Activated naive CD4-positive, alpha-beta T cell treated with anti-CD3 and anti-CD28 coated beads, Interleukin-2, amount 50 U/mL, for 72 hours (primary cell): ENCODE results near the gene WDR18. TPM values are rescaled to one million over a fixed set of nuclear protein-coding genes. Genes with fewer than 3 reads are reported as not detected.

Experiments
- ATAC-seq, 2 donors: fragments of 150-1000 bp; cut with Tn5 transposase; 2 replicates each; pipeline ENCODE4 v1.10.0; 2021; ENCODE audit warnings: mild to moderate bottlenecking in 2 of 2, moderate library complexity in 2 of 2
- DNase-seq, 2 donors: peaks; one replicate each; pipeline ENCODE4 v3.0.0; 2021 to 2022; ENCODE audit warnings: low spot score in 2 of 2
- H3K27ac Mint-ChIP-seq, 2 donors: one replicate each; pipeline ENCODE4 v1.8.0; 2022; ENCODE audit warnings: mild to moderate bottlenecking in 2 of 2, mixed read lengths in 2 of 2
- H3K36me3 Mint-ChIP-seq, 2 donors: one replicate each; pipeline ENCODE4 v1.8.0; 2022; ENCODE audit warnings: mixed read lengths in 2 of 2
- H3K9me3 Mint-ChIP-seq, 2 donors: one replicate each; pipeline ENCODE4 v1.8.0; 2022; ENCODE audit warnings: mixed read lengths in 2 of 2
- total RNA-seq, 2 donors: library from RNA; stranded (reverse); gene quantifications; one replicate each; pipeline ENCODE4 v1.2.3, GENCODE V29; 2022

WDR18 gene
- total RNA-seq, 2 donors from 2014 or later = 55.5 to 83.8 TPM

GRCh38 chr19:1032264-1032867, 48.2 kb downstream of the WDR18 start:
- DNase-seq (no peak), ATAC-seq (no peak)
- peaks cover 22 to 40% of the 10 kb centered on the region in 2 donors for H3K36me3 Mint-ChIP-seq
- H3K9me3 Mint-ChIP-seq = peaks cover 0 to 4% of the 10 kb centered on the region in 2 donors
- no peak overlapping the region for H3K27ac Mint-ChIP-seq

- no peak for ATAC-seq
- Mint-ChIP-seq H3K27ac (peak overlapping the region in 1 of 2 donors; percentile 22), H3K36me3 (peaks cover 13 to 56% of the 10 kb centered on the region in 2 donors), H3K9me3 (peaks cover 0 to 4% of the 10 kb centered on the region in 2 donors)
- no peak for DNase-seq
Observed at GRCh38 chr19:1035998-1036621, 52.0 kb downstream of the WDR18 start.

GRCh38 chr19:1037621-1038064, 53.5 kb downstream of the WDR18 start:
- peak overlapping the region; percentile 86 to 87 for H3K27ac Mint-ChIP-seq
- peaks cover 8 to 49% of the 10 kb centered on the region in 2 donors for H3K36me3 Mint-ChIP-seq
- H3K9me3 Mint-ChIP-seq = peaks cover 0 to 4% of the 10 kb centered on the region in 2 donors
- no peak for DNase-seq
- no peak for ATAC-seq

GRCh38 chr19:1038978-1039645, 55.0 kb downstream of the WDR18 start:
- peaks cover 8 to 39% of the 10 kb centered on the region in 2 donors for H3K36me3 Mint-ChIP-seq
- peak overlapping the region in 1 of 2 donors; percentile 87 for H3K27ac Mint-ChIP-seq
- ATAC-seq = no peak
- DNase-seq = no peak
- no peaks in the 10 kb centered on the region for H3K9me3 Mint-ChIP-seq

- peaks cover 8 to 39% of the 10 kb centered on the region in 2 donors for H3K36me3 Mint-ChIP-seq
- ATAC-seq (peak; percentile 93 to 94), DNase-seq (peak; percentile 99 to 100)
- H3K27ac Mint-ChIP-seq = peak within 1 kb of the TSS; percentile 82 to 87
- no peaks in the 10 kb centered on the region for H3K9me3 Mint-ChIP-seq
Observed at GRCh38 chr19:1039646-1040475, 55.7 kb downstream of the WDR18 start, which contains the start of gene ABCA7. ABCA7 (plus strand) TSS chr19:1040107; CDS start chr19:1041362, 1,255 bp downstream.

- DNase-seq = peak; percentile 90 to 93
- H3K9me3 Mint-ChIP-seq = no peaks in the 10 kb centered on the region
- peak overlapping the region in 1 of 2 donors; percentile 87 for H3K27ac Mint-ChIP-seq
- peaks cover 8 to 32% of the 10 kb centered on the region in 2 donors for H3K36me3 Mint-ChIP-seq
- ATAC-seq = peak; percentile 69 to 71
Observed at GRCh38 chr19:1040476-1041271, 56.5 kb downstream of the WDR18 start.

- Mint-ChIP-seq H3K36me3 (peaks cover 8 to 25% of the 10 kb centered on the region in 2 donors), H3K9me3 (no peaks in the 10 kb centered on the region), H3K27ac (peak overlapping the region in 1 of 2 donors; percentile 87)
- ATAC-seq = no peak
- no peak for DNase-seq
Observed at GRCh38 chr19:1041272-1041834, 57.2 kb downstream of the WDR18 start.

GRCh38 chr19:1041835-1042685, 57.9 kb downstream of the WDR18 start:
- ATAC-seq = no peak
- no peak overlapping the region for H3K27ac Mint-ChIP-seq
- peaks cover 8 to 20% of the 10 kb centered on the region in 2 donors for H3K36me3 Mint-ChIP-seq
- DNase-seq = no peak
- H3K9me3 Mint-ChIP-seq = no peaks in the 10 kb centered on the region

- Mint-ChIP-seq H3K27ac (no peak overlapping the region), H3K36me3 (peaks cover 2 to 11% of the 10 kb centered on the region in 2 donors), H3K9me3 (no peaks in the 10 kb centered on the region)
- ATAC-seq = no peak
- no peak for DNase-seq
Observed at GRCh38 chr19:1042689-1043511, 58.8 kb downstream of the WDR18 start.

Other genes starting within 250 kb of the WDR18 start
- gene MISP, start 233.2 kb upstream of the WDR18 start, total RNA-seq = under 1 TPM in 1 of 2 donors, not detected in 1; 0.50 TPM
- gene PTBP1, start 186.9 kb upstream of the WDR18 start, total RNA-seq = 100 to 1,000 TPM; 485 to 591 TPM
- gene PLPPR3, start 162.4 kb upstream of the WDR18 start, total RNA-seq = not detected
- not detected for gene AZU1, start 156.5 kb upstream of the WDR18 start, total RNA-seq
- gene PRTN3, start 143.3 kb upstream of the WDR18 start, total RNA-seq = not detected
- not detected for gene ELANE, start 132.0 kb upstream of the WDR18 start, total RNA-seq
- 1 to 10 TPM in 1 of 2 donors, not detected in 1; 4.9 TPM for gene CFD, start 124.7 kb upstream of the WDR18 start, total RNA-seq
- 10 to 100 TPM; 42.0 to 61.8 TPM for gene MED16, start 91.2 kb upstream of the WDR18 start, total RNA-seq
- not detected for gene RNU6-9, start 90.9 kb upstream of the WDR18 start, total RNA-seq
- 100 to 1,000 TPM in 1 of 2 donors, 10 to 100 TPM in 1; 98.3 to 102 TPM for gene R3HDM4, start 71.1 kb upstream of the WDR18 start, total RNA-seq
- 10 to 100 TPM; 10.9 to 32.4 TPM for gene KISS1R, start 67.0 kb upstream of the WDR18 start, total RNA-seq
- gene ARID3A, start 58.3 kb upstream of the WDR18 start, total RNA-seq = 10 to 100 TPM; 22.4 to 35.7 TPM
- gene GRIN3B, start 16.1 kb downstream of the WDR18 start, total RNA-seq = under 1 TPM; 0.07 to 0.19 TPM
- 100 to 1,000 TPM; 104 to 156 TPM for gene TMEM259, start 36.8 kb downstream of the WDR18 start, total RNA-seq
- gene RNU6-2, start 37.2 kb downstream of the WDR18 start, total RNA-seq = not detected
- gene CNN2, start 42.3 kb downstream of the WDR18 start, total RNA-seq = 100 to 1,000 TPM; 187 to 254 TPM
- gene ABCA7, start 55.8 kb downstream of the WDR18 start, total RNA-seq = 100 to 1,000 TPM in 1 of 2 donors, 10 to 100 TPM in 1; 17.8 to 105 TPM
- 100 to 1,000 TPM; 171 to 174 TPM for gene ARHGAP45, start 82.8 kb downstream of the WDR18 start, total RNA-seq
- gene POLR2E, start 111.0 kb downstream of the WDR18 start, total RNA-seq = 100 to 1,000 TPM; 248 to 259 TPM
- gene GPX4, start 119.6 kb downstream of the WDR18 start, total RNA-seq = 100 to 1,000 TPM; 154 to 316 TPM
- gene SBNO2, start 189.9 kb downstream of the WDR18 start, total RNA-seq = 100 to 1,000 TPM; 113 to 144 TPM
- gene STK11, start 221.4 kb downstream of the WDR18 start, total RNA-seq = 10 to 100 TPM; 73.1 to 86.4 TPM